GM12873 (cell line): ENCODE results near the gene SNED1.

ENCODE experiments used
- CTCF ChIP-seq: IDR thresholded peaks from 2 replicates; pipeline ENCODE4 v1.5.1; 2012; ENCODE audit warnings: low read depth, mild to moderate bottlenecking, moderate library complexity, low read length, control low read depth; ENCODE audit not compliant: insufficient read depth; ENCODE audit errors: missing control alignments

SNED1 gene

GRCh38 chr2:241017228-241017940, 19.0 kb downstream of the SNED1 start:
- TF ChIP-seq CTCF: no peak

DNA sequence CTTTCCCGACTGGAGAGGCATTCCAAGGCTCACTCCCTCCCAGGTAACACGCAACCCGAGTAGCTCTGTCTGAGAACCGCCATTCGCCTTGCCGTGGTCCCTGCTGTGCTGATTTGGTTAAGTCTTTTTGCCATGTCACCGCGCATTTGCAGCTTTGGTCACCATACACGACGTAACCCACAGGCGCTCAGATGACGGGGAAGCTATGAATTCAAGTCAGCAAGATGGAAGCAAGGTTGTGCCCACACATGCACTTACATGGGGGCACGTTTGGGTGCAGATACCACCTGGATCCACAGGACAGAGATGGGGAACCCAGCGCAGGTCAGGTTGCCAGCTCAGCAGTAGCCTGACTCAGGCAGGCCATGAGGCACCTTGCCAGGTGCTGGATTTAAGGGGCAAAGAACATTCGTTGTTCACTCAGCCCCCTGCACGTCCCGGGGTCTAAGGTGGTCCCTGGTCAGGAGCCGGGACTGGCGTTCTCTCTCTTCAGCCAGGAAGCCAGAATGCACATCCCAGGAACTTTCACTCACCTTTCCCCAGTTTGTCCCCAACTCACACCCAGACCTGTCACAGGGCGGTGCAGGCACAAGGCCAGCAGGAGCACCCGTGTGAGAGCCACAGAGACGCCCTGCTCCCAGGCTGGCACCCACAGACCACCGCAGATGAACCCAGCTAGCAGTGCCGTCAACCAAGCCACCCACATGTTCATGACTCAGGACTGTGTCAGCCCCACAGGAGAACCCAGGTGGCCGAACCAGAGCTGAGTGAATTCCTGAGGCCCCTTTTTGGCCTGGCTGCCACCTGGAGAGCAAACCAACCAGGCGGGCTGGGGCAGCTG, 19.9 kb downstream of the SNED1 start:
- TF ChIP-seq CTCF: no peak

DNA sequence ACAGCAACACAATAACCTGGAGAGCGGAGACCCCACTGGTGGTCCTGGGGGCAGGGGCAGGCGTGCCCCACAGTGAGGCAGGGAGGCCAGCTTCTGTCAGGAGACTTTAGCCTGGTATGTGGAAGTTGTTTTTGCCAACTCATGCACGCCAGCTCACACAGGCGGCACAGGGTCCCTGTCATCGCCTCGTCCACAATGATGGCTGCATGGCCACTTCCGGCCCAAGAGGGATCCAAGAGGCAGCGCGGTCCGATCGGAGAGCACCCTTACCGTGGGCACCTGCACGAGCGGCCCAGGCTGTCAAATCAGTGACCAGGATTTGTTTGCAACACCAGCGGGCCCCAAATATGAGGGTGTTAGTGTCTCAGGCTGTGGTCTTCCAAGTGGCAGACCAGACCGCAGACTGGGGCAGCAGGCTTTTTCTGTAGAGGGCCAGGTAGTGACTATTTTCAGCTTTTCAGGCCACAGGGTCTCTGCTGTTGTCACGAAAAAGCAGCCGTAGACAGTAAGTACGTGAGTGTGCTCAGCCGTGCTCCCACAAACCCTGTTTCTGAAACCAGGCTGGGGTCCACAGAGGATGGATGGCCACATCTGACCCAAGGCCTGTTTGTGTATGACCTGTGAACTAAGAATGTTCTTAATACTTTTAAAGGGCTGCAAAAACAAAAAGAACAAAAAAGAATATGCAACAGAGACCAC, 21.2 kb downstream of the SNED1 start:
- no peak for TF ChIP-seq CTCF

- no peak for TF ChIP-seq CTCF
These were observed 21.8 kb downstream of the SNED1 start for GRCh38 chr2:241020201-241020600.

DNA sequence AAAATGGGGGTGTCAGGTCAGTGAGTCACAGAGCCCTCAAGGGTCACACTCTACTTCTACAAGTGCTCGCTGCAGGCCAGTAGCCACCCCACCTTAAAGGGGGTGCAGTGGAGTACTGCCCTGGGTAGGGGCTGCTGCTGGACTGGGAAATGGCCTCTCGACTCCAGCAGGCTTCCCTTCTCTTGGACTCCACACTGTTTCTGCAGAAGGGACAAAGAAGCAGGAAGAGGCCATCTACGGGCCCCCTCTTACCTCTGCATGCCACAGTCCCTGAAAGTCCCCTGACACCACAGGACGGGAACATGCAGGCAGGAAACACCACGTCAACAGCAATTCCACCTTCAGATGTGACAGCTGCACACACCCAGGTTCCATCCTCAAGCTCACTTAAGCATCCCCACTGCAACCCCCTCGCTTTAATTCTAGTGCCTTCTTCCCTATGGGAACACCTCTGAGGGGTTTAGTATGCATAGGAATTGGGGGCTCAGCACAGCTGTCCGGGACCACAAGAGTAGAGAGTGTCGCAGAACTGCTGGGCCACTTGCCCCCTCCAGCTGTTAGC, 22.3 kb downstream of the SNED1 start:
- TF ChIP-seq CTCF: no peak

- no peak for TF ChIP-seq CTCF
These were observed 27.2 kb downstream of the SNED1 start for GRCh38 chr2:241025639-241026038.

DNA sequence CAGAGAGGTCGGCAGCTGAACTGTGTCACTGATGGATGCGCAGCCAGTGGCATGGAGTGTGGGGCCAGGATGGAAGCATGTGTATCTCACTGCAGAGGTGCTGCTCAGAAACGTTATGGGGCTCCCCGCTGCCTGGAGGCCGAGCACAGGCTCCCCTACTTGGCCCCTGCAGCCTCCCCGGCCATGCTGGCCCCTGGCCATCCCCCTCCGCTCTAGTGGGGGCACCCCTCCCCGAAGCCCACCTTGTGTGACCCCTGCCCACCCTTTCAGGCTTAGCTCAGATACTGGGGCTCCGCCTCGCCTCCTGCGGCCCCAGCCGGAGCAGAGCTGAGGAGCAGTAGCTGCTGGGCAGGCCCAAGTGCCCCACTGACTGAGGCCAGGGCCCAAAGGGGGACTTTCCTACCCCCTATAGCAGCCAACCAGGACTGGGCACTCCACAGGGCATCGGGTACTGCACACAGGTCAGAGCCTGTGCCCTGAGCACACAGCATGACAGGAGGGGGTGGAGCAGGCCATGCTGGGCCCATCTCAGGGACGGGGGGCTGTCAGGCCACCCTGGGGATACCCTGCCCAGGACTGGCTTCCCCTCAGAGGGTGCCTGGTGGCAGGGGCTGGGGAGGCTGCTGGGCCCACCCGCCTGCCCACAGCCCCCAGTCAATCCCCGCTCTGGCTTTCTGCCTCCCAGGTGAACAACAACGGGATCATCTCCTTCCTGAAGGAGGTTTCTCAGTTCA, 31.3 kb downstream of the SNED1 start:
- TF ChIP-seq CTCF: no peak
